HG03139 (cell line): Measurements from ENCODE around the gene CHAMP1.
"Not testable (repeated sequence)": the region's sequence is repeated elsewhere in the genome, so short reads cannot be mapped to it uniquely, and the experiment has no call there.

Experiments
- ATAC-seq: cut with Tn5 transposase; IDR thresholded peaks from one replicate; pipeline ENCODE4 v1.9.1; 2021; ENCODE audit not compliant: unreplicated experiment

Gene CHAMP1

GRCh38 chr13:114330086-114330485 lies 15.8 kb downstream of the CHAMP1 start:
- no peak for ATAC-seq

GRCh38 chr13:114333881-114334280 lies 19.6 kb downstream of the CHAMP1 start:
- not testable (repeated sequence) for ATAC-seq

- ATAC-seq, result no peak
Measured at GRCh38 chr13:114334305-114335053, 20.2 kb downstream of the CHAMP1 start.

GRCh38 chr13:114336457-114336856 lies 22.2 kb downstream of the CHAMP1 start:
- ATAC-seq, result not testable (repeated sequence)

GRCh38 chr13:114338959-114339358 lies 24.7 kb downstream of the CHAMP1 start:
- no peak for ATAC-seq

GRCh38 chr13:114339857-114340534 lies 25.7 kb downstream of the CHAMP1 start:
- no peak for ATAC-seq

- ATAC-seq, result no peak
Measured at GRCh38 chr13:114341003-114341777, 26.9 kb downstream of the CHAMP1 start.

GRCh38 chr13:114347256-114347655 lies 33.0 kb downstream of the CHAMP1 start:
- ATAC-seq, result not testable (repeated sequence)

GRCh38 chr13:114352763-114353162 lies 38.5 kb downstream of the CHAMP1 start:
- not testable (repeated sequence) for ATAC-seq

GRCh38 chr13:114353382-114353781 lies 39.1 kb downstream of the CHAMP1 start:
- ATAC-seq, result not testable (repeated sequence)
